Panc1 (cell line): Measurements from ENCODE around the gene TNS4. TPM values are rescaled to one million over a fixed set of nuclear protein-coding genes. Genes with fewer than 3 reads are reported as not detected.

Source experiments
- ATAC-seq: fragments of 200-7000 bp; cut with Tn5 transposase; 2 replicates; pipeline ENCODE4 v1.9.1; 2020; ENCODE audit warnings: mild to moderate bottlenecking, moderate library complexity
- BruUV-seq: library from RNA; stranded (reverse); fragments of 400-500 nt; replicated peaks from 2 replicates; lab custom pipeline; 2021; lab: Mats Ljungman, UMichigan
- CTCF ChIA-PET: fragments of 300-600 bp; sonication (Branson Sonifier 250); formaldehyde crosslinking; loops from one replicate; lab custom pipeline; 2022; ENCODE audit warnings: antibody characterized with exemption; lab: Charles Lee
- POLR2A ChIA-PET: fragments of 300-600 bp; sonication (Branson Sonifier 250); formaldehyde crosslinking; loops from one replicate; lab custom pipeline; 2022; ENCODE audit warnings: antibody characterized with exemption; lab: Charles Lee
- DNase-seq: peaks from one replicate; pipeline ENCODE4 v3.0.0-alpha.2; 2010; ENCODE audit warnings: low read depth, low spot score
- H3K27ac ChIP-seq: 2 replicates; pipeline ENCODE4 v1.5.1; 2011; ENCODE audit warnings: mild to moderate bottlenecking, low read length, inconsistent platforms
- H3K27me3 ChIP-seq: fragments of 200-500 bp; sonication (Bioruptor generic); 2 replicates; pipeline ENCODE4 v1.6.0; 2014; ENCODE audit warnings: low read length, inconsistent platforms; ENCODE audit not compliant: control insufficient read depth, insufficient read depth
- H3K36me3 ChIP-seq: fragments of 200-500 bp; sonication (Bioruptor generic); 2 replicates; pipeline ENCODE4 v1.5.1; 2014; ENCODE audit warnings: inconsistent platforms, mild to moderate bottlenecking, low read length, moderate library complexity; ENCODE audit not compliant: control insufficient read depth, insufficient read depth
- H3K4me1 ChIP-seq: 2 replicates; pipeline ENCODE4 v1.5.1; 2011; ENCODE audit warnings: inconsistent platforms, mild to moderate bottlenecking, low read length, moderate library complexity; ENCODE audit not compliant: control insufficient read depth, insufficient read depth
- H3K4me3 ChIP-seq, 2 experiments: 2 replicates each; pipeline ENCODE4 v1.5.1; 2011 to 2012; ENCODE audit warnings: low read depth in 2 of 2, low read length in 2 of 2, mild to moderate bottlenecking in 2 of 2, inconsistent platforms in 1 of 2, moderate library complexity in 1 of 2
- H3K9me3 ChIP-seq: fragments of 200-500 bp; sonication (Bioruptor generic); 2 replicates; pipeline ENCODE4 v1.5.1; 2014; ENCODE audit warnings: low read depth, mild to moderate bottlenecking, inconsistent platforms, low read length, moderate library complexity; ENCODE audit not compliant: control insufficient read depth, insufficient read depth
- CTCF ChIP-seq: fragments of 450-650 bp; IDR thresholded peaks from 2 replicates; pipeline ENCODE4 v1.5.1; 2017; ENCODE audit warnings: mild to moderate bottlenecking
- POLR2AphosphoS5 ChIP-seq: IDR thresholded peaks from 2 replicates; pipeline ENCODE4 v1.6.1; 2012; ENCODE audit warnings: mild to moderate bottlenecking, low read depth, low read length, moderate library complexity
- REST ChIP-seq, 2 experiments: IDR thresholded peaks; 2 replicates each; pipeline ENCODE4 v1.6.1; 2011 to 2012; ENCODE audit warnings: low read depth in 2 of 2, control low read depth in 1 of 2, low read length in 1 of 2, mild to moderate bottlenecking in 1 of 2, moderate library complexity in 1 of 2; ENCODE audit not compliant: insufficient read depth in 1 of 2
- SIN3A ChIP-seq: IDR thresholded peaks from 2 replicates; pipeline ENCODE4 v1.6.1; 2012; ENCODE audit warnings: low read depth, mild to moderate bottlenecking, low read length, moderate library complexity, borderline replicate concordance; ENCODE audit not compliant: insufficient read depth
- TCF7L2 ChIP-seq: IDR thresholded peaks from 2 replicates; pipeline ENCODE4 v1.6.1; 2011; ENCODE audit warnings: mild to moderate bottlenecking, low read depth, low read length, inconsistent platforms
- in situ Hi-C: cut with HindIII; loops from 2 replicates; pipeline ENCODE4 v1.10.0; 2016; ENCODE audit warnings: low sequenced_read_pairs, low pct_unique_long_range_greater_than_20kb
- intact Hi-C: fragments of 100-400 bp; cut with micrococcal nuclease; formaldehyde crosslinking; loops from one replicate; pipeline ENCODE4 v1.10.0; 2022; ENCODE audit not compliant: unreplicated experiment
- total RNA-seq: library from RNA; stranded (reverse); gene quantifications from one replicate; pipeline ENCODE4 v1.2.1, GENCODE V29; 2021; ENCODE audit not compliant: unreplicated experiment

TNS4 gene
- total RNA-seq, 1 experiment from 2014 or later: not detected

GRCh38 chr17:40540448-40540847 is 39.0 kb upstream of the TNS4 start:
- DNase-seq (no peak), ATAC-seq (no peak)
- Histone ChIP-seq H3K27ac (no peak overlapping the region), H3K36me3 (no peaks in the 10 kb centered on the region), H3K27me3 (no peaks in the 10 kb centered on the region), H3K4me3 (no peak overlapping the region), H3K9me3 (no peaks in the 10 kb centered on the region), H3K4me1 (no peaks in the 10 kb centered on the region)
- no TSS peak for BruUV-seq
- intact Hi-C loops (no loop called here), in situ Hi-C loops (no loop called here)
- POLR2A ChIA-PET: no interaction called here
- TF ChIP-seq REST (IDR thresholded peaks at IDR 0.05; ENCODE audit: insufficient read depth in 1 of 2, low read depth in 2 of 2, low read length in 1 of 2) (no peak), CTCF (no peak), TCF7L2 (no peak), SIN3A (no peak)
- CTCF ChIA-PET: no interaction called here

GRCh38 chr17:40539711-40540411 is 38.4 kb upstream of the TNS4 start:
- POLR2A ChIA-PET: no interaction called here
- ATAC-seq: no peak

More at GRCh38 chr17:40539711-40540411, 38.4 kb upstream of the TNS4 start:
- H3K9me3 ChIP-seq: no peaks in the 10 kb centered on the region
- in situ Hi-C loops: no loop called here
- DNase-seq: no peak
- no peaks in the 10 kb centered on the region for H3K4me1 ChIP-seq
- H3K4me3 ChIP-seq: no peak overlapping the region
- TF ChIP-seq SIN3A (no peak), CTCF (no peak), POLR2AphosphoS5 (no peak), REST (IDR thresholded peaks at IDR 0.05; ENCODE audit: insufficient read depth in 1 of 2, low read depth in 2 of 2, low read length in 1 of 2) (no peak), TCF7L2 (no peak)
- CTCF ChIA-PET: no interaction called here
- no peaks in the 10 kb centered on the region for H3K27me3 ChIP-seq
- intact Hi-C loops: no loop called here
- no TSS peak for BruUV-seq
- no peaks in the 10 kb centered on the region for H3K36me3 ChIP-seq
- no peak overlapping the region for H3K27ac ChIP-seq
